CD4-positive, alpha-beta T cell treated with Interleukin-4 for 4 hours (primary cell): ENCODE results near the gene STK38.
"Not testable (repeated sequence)": the region's sequence is repeated elsewhere in the genome, so short reads cannot be mapped to it uniquely, and the experiment has no call there.

ENCODE experiments used
- DNase-seq: peaks from one replicate; pipeline ENCODE4 v3.0.0-alpha.2; 2020

Gene STK38

DNA sequence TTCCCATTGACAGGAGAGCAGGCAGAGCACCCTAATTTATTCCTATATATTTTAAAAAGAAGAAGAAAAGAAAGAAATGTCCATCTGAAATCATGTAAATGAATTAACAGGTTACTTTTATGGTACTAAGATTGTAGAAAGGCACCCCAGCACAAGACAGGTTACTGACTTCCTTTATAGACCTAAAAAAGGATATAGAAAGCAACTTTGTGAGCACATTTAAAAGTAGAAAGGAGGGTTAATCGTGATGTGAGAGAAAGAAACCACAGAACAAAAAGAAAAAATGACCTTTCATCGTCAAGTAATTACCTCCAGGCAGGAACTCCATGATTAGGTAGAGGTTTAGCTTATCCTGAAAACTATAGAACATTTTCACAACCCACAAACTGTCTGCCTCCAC lies 29.9 kb downstream of the STK38 start:
- no peak for DNase-seq

- no peak for DNase-seq
Measured at GRCh38 chr6:36516988-36517387, 30.3 kb downstream of the STK38 start.

- DNase-seq = no peak
Measured at GRCh38 chr6:36516559-36516958, 30.7 kb downstream of the STK38 start.

DNA sequence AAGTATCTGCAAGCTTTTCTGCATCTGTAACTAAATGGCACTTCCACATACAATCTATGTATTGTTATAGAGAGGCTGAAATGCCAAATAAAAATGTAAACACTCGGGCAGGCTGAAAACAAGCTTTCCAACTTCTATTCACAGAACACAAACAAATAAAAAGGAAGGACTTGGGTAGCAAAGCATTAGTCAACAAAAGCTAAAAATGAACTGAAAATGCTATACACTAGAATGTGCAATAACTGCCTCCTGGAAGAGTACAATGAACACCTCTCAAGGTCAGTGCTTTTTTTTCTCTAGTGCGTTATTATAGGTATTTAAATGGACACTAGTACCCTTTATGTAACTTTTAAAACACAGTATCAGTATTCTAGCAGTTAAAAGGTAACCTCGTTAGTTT lies 31.4 kb downstream of the STK38 start:
- no peak for DNase-seq

DNA sequence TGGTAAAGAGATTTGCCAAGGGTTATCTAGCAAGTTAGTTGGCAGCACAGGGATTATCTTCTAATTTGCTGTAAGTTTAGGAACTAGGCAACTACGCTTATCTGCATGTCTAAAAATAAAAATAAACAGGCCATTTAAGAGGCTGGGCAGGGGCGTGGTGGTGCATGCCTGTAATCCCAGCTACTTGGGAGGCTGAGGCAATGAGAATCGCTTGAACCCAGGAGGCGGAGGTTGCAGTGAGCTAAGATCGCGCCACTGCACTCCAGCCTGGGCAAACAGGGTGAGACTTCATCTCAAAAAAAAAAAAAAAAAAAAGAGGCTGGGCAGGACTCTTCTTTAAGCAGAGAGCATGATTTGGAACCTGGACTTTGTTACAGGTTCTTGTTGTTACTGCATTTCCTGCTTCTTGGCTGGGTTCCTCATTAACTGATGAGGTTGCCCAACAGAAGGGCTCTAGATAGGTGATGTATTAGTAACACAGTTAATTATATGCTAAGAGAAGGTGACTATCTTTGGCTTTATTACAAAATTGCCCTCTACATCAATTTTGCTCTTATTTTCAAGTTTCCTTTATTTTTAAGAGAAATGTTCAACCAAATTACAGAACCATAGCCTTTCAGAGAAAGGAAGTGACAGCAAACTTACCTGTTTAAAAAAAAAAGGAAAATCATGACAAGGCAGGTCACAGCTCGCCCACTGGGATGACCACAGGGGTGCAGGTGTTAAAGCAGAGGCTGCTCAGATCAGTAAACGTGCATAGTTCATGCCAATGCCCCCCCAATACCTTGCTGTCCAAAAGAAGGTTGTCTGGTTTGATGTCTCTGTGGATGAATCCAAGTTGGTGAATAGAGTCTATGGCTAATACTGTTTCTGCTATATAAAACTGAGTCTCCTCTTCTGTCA lies 32.5 kb downstream of the STK38 start:
- DNase-seq = no peak

GRCh38 chr6:36510365-36510764 lies 36.9 kb downstream of the STK38 start:
- no peak for DNase-seq

DNA sequence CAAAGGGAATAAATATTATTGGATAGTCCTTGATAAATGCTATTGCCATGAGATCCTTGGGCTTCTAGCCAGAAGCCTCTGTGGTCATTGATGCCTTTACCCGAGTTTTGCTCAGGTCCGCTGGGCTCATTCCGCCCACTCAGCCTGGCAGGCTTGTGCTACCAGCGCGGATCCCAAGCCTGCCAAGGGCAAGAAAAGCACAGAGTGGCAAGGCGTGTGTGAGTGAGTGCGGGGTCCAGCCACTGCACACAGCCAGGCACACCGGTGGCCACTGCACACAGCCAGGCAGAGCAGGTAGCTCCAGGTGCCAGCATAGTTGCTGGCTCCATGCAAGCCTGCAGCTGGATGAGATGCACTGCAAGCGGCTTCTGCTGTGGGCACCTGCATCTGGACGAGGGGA lies 38.7 kb downstream of the STK38 start:
- DNase-seq = no peak

GRCh38 chr6:36506611-36507010 lies 40.7 kb downstream of the STK38 start:
- no peak for DNase-seq

DNA sequence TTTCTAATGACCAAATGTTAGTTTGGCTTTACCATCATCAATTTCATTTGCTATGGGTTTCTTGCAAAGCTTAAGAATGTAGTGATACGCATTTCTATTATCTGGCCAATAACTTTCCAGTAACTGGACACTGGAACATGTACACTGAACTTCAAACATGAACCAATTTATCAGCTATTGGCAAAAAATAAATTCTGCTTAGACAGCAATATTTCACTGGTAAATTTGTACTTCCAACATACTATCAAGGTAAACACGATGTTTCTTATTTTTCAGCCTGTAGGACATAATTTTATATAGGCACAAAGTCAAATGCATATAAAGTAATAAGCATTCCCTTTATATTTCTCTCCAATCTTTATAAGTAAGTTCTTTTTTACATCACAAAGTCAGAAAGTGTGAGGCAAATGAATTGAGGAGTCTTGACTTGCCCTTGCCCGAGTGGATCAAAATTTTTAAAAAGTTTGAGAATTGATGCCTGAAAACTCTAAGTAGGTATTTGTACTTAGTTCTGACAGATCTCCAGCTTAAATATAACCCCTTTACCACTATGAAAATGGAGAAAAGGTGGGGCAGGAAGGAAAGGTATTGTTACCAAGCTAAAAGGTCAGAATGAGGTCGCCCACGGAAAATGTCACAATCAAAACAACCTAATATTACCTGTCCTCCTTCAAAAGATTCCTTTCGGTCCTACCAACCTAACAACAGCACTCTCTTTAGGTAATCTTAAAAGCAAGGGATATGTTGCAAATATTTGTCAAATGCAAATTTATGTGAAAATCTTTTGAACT lies 41.3 kb downstream of the STK38 start:
- no peak for DNase-seq

GRCh38 chr6:36504982-36505381 lies 42.3 kb downstream of the STK38 start:
- no peak for DNase-seq

GRCh38 chr6:36504181-36504580 lies 43.1 kb downstream of the STK38 start:
- no peak for DNase-seq

- DNase-seq = no peak
Measured at GRCh38 chr6:36501686-36502085, 45.6 kb downstream of the STK38 start.

- no peak for DNase-seq
Measured at GRCh38 chr6:36499918-36500317, 47.4 kb downstream of the STK38 start.

DNA sequence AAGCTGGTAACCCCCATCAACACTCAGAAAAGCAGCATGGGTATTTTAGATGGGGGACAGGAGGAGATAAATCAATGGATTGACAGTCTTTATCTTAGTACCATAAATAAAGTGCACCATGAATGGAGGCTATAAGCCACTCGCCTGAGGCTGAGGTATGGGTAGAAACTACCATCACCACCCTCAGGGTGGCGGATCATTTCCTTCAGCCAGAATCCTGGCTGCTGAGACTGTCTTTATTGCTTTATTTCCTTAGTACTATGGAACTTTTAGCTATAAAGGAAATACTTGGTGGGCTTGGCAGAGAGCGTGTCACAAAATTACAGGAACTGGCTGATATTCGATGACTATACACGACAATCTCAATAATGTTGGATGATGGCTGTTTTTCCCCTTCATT lies 52.2 kb downstream of the STK38 start:
- no peak for DNase-seq

DNA sequence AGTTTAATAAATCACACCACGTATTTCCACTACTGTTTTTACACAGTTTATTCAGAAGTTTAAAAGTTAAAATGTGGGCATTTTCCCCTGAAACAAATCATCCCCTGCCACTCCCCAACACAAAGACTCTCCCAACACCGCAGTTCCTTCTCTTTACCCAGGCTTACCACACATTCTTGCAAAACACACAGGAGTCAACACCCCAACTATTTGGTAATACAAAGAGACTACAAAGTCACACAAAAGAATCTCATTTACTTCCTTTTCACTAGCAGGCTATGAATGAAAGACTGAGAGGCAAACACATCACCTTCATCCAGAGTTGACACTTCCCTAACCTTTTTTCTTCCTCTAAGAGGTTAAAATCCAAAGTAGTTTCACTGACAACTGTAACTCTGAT lies 53.4 kb downstream of the STK38 start:
- DNase-seq = no peak

DNA sequence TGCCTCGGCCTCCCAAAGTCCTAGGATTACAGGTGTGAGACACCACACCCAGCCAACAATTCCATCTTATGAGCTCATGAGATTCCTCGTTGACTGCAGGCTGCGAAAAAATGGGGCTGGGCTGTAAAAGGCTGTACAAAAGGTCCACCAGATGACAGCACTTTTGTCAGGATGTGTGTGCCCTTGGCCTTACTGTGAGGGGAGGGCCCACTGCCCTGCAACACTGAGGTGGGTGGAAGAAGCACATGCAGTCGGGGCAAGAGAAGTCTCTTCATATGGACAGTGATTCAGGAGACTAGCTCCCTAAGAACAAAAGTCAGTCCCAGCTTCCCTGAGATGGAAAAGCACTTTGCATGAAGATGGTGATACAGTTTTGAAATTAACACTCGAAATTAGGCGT lies 54.0 kb downstream of the STK38 start:
- DNase-seq = no peak

GRCh38 chr6:36492621-36493020 lies 54.7 kb downstream of the STK38 start:
- DNase-seq = no peak

- DNase-seq = no peak
Measured at GRCh38 chr6:36492092-36492491, 55.2 kb downstream of the STK38 start.

DNA sequence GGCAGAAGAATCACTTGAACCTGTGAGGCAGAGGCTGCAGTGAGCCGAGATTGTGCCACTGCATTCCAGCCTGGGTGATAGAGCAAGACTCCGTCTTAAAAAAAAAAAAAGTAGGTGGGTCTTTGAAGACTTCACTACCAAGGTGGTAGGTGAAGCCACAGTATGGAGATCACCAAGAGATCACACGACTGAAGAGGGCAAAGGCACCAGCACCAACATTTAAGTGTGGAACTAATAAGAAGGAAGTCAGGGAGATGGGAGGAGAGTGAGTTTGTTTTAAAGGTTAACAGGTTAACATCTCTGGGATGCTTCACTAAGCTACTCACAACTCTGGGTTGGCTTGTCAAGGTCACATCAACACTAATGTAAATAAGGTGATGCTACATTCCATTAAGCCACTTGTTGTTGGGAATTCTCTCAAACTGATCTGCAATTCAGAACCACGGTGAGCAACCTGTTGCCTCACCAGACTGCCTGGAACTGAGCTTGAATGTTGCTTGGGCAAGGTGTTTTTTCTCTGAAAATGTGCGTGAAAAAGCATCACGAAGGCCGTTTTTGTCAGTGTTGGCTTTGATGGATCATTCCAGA lies 55.8 kb downstream of the STK38 start:
- no peak for DNase-seq

- DNase-seq = no peak
Measured at GRCh38 chr6:36489426-36489825, 57.9 kb downstream of the STK38 start.

DNA sequence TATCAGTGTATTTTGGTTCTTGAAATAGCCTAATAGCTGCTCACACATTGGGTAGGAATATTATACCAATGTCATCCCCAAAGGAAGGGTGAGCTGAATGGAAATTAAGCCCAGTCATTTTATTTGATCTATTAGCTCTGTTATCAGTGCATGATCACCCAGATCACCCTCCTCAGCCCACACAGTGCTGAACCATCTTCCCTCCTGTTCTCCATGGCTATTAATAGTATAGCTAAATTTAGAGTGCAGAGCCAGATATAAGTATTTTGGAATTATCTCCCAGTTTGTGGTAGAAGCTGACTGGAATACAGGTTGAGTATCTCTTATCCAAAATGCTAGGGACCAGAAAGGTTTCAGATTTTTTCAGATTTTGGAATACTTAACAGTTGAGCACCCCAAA lies 59.1 kb downstream of the STK38 start:
- no peak for DNase-seq

DNA sequence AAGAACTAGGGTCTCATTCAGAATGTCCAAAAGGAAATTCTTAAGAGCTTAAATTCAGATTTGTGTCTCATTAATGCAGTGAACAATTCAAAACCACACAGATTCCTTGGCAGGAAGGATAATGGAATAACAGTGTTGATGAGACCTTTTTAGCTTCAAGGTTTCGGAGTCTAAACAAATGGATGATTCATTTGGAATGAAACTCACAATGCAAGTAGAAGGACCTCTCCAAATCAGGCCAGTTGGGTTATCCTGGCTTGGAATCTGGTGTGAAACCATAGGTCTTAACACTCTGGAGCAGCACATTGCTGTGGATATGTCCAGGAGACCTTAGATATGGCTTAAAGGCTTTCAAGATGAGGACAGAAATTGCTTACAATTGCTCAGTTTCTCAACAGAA lies 59.6 kb downstream of the STK38 start:
- DNase-seq = no peak

DNA sequence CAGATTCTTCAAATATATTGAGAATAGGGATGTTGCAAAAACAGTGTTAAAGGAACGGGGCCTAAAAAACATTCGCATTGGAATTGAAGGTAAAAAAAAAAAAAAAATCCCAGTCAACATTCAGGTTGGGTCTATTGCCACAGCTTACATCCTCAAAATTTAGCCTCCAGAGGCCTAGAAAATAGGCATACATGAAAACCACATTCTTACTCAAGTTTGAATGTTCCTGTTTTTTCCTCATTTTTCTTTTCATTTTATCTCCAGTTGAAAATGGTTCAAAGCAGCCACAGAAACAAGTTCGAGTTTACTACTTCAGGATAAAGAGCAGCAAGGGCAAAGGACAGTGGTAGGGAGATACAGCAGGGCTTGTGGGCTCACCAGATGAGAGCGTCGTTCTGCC lies 62.5 kb downstream of the STK38 start:
- no peak for DNase-seq

DNA sequence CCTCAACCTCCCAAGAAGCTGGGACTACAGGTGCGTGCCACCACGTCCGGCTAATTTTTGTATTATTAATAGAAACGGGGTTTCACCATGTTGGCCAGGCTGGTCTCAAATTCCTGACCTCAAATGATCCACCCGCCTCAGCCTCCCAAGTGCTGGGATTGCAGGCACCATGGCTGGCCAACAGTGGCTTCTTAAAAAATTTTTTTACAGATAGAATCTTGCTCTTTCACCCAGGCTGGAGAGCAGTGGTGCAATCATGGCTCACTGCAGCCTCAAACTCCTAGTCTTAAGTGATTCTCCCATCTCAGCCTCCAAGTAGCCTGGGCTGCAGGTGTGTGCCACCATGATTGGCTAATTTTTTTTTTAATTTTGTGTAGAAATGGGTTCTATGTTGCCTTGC lies 64.0 kb downstream of the STK38 start:
- DNase-seq = not testable (repeated sequence)
